Spleen (tissue), 7 donors: ENCODE data around the gene SLC17A1.

Experiments
- CTCF ChIP-seq, 11 experiments: fragments of 200-600 bp in 7 of 11; fragments of 450-650 bp in 4 of 11; sonication (generic) in 4 of 11; IDR thresholded peaks in 8 of 11; conservative IDR thresholded peaks in 3 of 11; 1 replicate in 7 of 11; 2 replicates in 4 of 11; pipeline versions ENCODE4 v1.4.0 to v1.8.0; 2016 to 2021; ENCODE audit warnings: antibody characterized with exemption in 11 of 11, inconsistent platforms in 4 of 11, mild to moderate bottlenecking in 1 of 11
- POLR2A ChIP-seq, 3 donors: fragments of 450-650 bp; IDR thresholded peaks; one replicate each; pipeline ENCODE4 v1.5.1; 2017; ENCODE audit warnings: antibody characterized with exemption in 3 of 3, mild to moderate bottlenecking in 1 of 3
- donor health status: DM: no; HTN: no; CAD: no; lungs with moderate emphysema.
- donor health status: DM: no; HTN: no; CAD: no.
- donor health status: DM: no; HTN: no; CAD: no.

GRCh38 chr6:25863360-25863759, 31.5 kb upstream of the SLC17A1 start:
- TF ChIP-seq POLR2A (IDR thresholded peaks at IDR 0.05) (no peak), CTCF (IDR thresholded peaks at IDR 0.05 in 8 of 11, conservative IDR thresholded peaks at IDR 0.05 in 3 of 11) (no peak)
